Measurements from ENCODE around the gene SORL1. TPM values are rescaled to one million over a fixed set of nuclear protein-coding genes. Genes with fewer than 3 reads are reported as not detected.

SORL1 gene
- total and polyA plus RNA-seq, 3 donors from 2014 or later: 14.7 to 30.0 (median 21.8) TPM

- no peak for TF ChIP-seq POLR2A (IDR thresholded peaks at IDR 0.05)
- TF ChIP-seq, protein P1, sequence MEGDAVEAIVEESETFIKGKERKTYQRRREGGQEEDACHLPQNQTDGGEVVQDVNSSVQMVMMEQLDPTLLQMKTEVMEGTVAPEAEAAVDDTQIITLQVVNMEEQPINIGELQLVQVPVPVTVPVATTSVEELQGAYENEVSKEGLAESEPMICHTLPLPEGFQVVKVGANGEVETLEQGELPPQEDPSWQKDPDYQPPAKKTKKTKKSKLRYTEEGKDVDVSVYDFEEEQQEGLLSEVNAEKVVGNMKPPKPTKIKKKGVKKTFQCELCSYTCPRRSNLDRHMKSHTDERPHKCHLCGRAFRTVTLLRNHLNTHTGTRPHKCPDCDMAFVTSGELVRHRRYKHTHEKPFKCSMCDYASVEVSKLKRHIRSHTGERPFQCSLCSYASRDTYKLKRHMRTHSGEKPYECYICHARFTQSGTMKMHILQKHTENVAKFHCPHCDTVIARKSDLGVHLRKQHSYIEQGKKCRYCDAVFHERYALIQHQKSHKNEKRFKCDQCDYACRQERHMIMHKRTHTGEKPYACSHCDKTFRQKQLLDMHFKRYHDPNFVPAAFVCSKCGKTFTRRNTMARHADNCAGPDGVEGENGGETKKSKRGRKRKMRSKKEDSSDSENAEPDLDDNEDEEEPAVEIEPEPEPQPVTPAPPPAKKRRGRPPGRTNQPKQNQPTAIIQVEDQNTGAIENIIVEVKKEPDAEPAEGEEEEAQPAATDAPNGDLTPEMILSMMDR (IDR thresholded peaks at IDR 0.05): no peak
- Histone ChIP-seq H3K4me3 (no peak overlapping the region), H3K4me1 (peaks cover 5% of the 10 kb centered on the region), H3K9me3 (no peaks in the 10 kb centered on the region), H3K27ac (no peak overlapping the region), H3K27me3 (no peaks in the 10 kb centered on the region), H3K36me3 (ENCODE audit: low read depth, missing control alignments) (no peaks in the 10 kb centered on the region)
- DNase-seq: no peak
- intact Hi-C loops (cut with DNase I; ENCODE audit: low total_unique reads): no loop called here
- WGBS, 2 donors: 88 to 91% methylated on average over 3 of the region's 3 CpGs
Measured at GRCh38 chr11:121455115-121455514, 3.0 kb downstream of the SORL1 start.

- Histone ChIP-seq H3K27ac (peak overlapping the region in 1 of 2 donors; percentile 23), H3K4me1 (peaks cover 3% of the 10 kb centered on the region), H3K4me3 (no peak overlapping the region), H3K36me3 (ENCODE audit: low read depth, missing control alignments) (no peaks in the 10 kb centered on the region), H3K27me3 (no peaks in the 10 kb centered on the region), H3K9me3 (no peaks in the 10 kb centered on the region)
- no peak for TF ChIP-seq POLR2A (IDR thresholded peaks at IDR 0.05)
- TF ChIP-seq, protein P1 (IDR thresholded peaks at IDR 0.05): no peak
- WGBS, 2 donors: 77 to 89% methylated on average over 2 of the region's 2 CpGs
- intact Hi-C loops (cut with DNase I; ENCODE audit: low total_unique reads): no loop called here
- DNase-seq: no peak
Measured at GRCh38 chr11:121456151-121456550, 4.0 kb downstream of the SORL1 start.

- DNase-seq: no peak
- 62 to 68% methylated on average over 11 of the region's 11 CpGs for WGBS, 2 donors
- TF ChIP-seq POLR2A (IDR thresholded peaks at IDR 0.05): no peak
- TF ChIP-seq, protein P1 (IDR thresholded peaks at IDR 0.05): no peak
- no peaks in the 10 kb centered on the region for H3K36me3 ChIP-seq (ENCODE audit: low read depth, missing control alignments)
- H3K4me3 ChIP-seq: no peak overlapping the region
- H3K4me1 ChIP-seq: no peaks in the 10 kb centered on the region
- intact Hi-C loops (cut with DNase I; ENCODE audit: low total_unique reads): no loop called here
- H3K9me3 ChIP-seq: no peaks in the 10 kb centered on the region
- H3K27me3 ChIP-seq: no peaks in the 10 kb centered on the region
- peak overlapping the region in 1 of 2 donors; percentile 23 for H3K27ac ChIP-seq
Measured at GRCh38 chr11:121456816-121457431, 4.8 kb downstream of the SORL1 start.

DNA sequence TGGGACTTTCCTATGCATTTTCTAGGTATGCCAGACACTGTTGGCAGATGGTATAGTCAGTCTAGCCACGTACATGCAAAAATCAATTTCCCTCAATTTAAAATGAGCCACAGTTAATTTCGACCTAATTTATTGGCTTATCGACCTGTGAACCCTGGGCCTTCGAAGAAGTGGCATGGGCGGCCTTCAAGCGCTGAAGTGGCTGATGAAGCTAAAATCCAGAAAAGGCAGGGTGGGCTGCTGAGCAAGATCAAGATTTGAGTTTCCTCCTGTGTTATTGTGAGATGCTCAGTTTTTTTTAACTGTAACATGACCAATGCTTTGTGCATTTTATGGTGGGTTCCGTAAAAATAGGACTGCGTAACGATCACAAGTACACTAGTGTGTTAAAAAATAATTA is 6.4 kb downstream of the SORL1 start:
- no peak for DNase-seq
- Histone ChIP-seq H3K4me1 (peaks cover 4% of the 10 kb centered on the region), H3K36me3 (ENCODE audit: low read depth, missing control alignments) (no peaks in the 10 kb centered on the region), H3K27ac (no peak overlapping the region), H3K9me3 (no peaks in the 10 kb centered on the region), H3K4me3 (no peak overlapping the region), H3K27me3 (no peaks in the 10 kb centered on the region)
- WGBS, 2 donors: 91 to 94% methylated on average over 9 of the region's 9 CpGs
- no peak for TF ChIP-seq POLR2A (IDR thresholded peaks at IDR 0.05)
- TF ChIP-seq, protein P1 (IDR thresholded peaks at IDR 0.05): no peak
- intact Hi-C loops (cut with DNase I; ENCODE audit: low total_unique reads): no loop called here

DNA sequence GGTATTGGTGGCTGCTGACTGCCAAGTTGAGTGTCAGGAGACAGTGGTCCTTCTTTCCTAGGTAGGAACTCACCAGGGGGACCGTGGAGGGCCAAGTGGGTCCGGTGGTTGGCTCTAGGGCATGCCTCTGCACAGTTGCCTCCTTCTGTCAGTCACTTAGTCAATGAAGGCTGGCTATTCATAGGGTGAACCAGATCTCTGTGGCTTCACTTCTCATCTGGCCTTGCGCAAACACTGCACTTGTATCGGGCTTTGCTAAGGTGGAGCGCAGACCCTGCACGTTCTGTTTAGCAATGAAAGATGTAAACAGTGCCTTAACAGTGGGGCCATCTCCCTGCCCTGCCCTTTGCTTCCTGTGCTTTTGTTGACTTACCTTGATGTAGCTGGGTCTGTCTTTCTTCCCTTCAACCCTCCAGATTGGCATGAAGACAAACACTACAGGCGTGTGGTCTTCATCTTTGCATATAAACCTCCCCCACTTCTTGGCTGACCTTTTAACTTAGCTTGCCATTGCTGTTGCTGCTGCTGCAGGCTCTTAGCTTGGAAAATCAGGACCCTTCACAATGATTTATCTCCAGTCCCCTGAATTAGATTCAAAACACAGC is 7.4 kb downstream of the SORL1 start:
- Histone ChIP-seq H3K4me1 (peaks cover 14% of the 10 kb centered on the region), H3K4me3 (no peak overlapping the region), H3K36me3 (ENCODE audit: low read depth, missing control alignments) (no peaks in the 10 kb centered on the region), H3K9me3 (no peaks in the 10 kb centered on the region), H3K27ac (no peak overlapping the region), H3K27me3 (no peaks in the 10 kb centered on the region)
- DNase-seq: no peak
- TF ChIP-seq, protein P1 (IDR thresholded peaks at IDR 0.05): no peak
- TF ChIP-seq POLR2A (IDR thresholded peaks at IDR 0.05): no peak
- intact Hi-C loops (cut with DNase I; ENCODE audit: low total_unique reads): no loop called here
- 85 to 88% methylated on average over 7 of the region's 7 CpGs for whole genome bisulfite sequencing, 2 donors

Measured in testis (tissue), 3 donors.